Measurements from ENCODE around the gene HMCN2.

The HMCN2 gene

DNA sequence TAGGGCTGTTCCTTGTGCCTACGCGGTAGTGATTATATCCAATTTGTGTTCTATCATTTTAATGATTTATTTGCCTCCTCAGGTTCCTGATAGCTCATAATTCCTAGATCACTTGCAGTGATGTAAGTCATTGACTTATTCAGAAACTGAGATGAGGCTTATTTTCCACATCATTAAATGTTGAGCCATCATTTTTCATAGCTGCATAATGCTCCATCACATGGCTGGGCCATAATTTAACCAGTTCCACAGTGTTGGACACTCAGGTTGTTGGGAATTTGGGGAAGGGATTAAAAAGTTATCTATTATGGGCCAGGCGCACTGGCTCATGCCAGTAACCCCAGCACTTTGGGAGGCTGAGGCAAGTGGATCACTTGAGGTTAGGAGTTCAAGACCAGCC lies 35.8 kb upstream of the HMCN2 start:
- H3K79me2 ChIP-seq (ENCODE audit: control insufficient read depth, insufficient read depth, low read length, unreplicated experiment) = no peaks in the 10 kb centered on the region
- no peak overlapping the region for H2AFZ ChIP-seq (ENCODE audit: low read length, unreplicated experiment)
- H3K36me3 ChIP-seq (ENCODE audit: insufficient read depth, low read length) = peaks cover 38% of the 10 kb centered on the region
- H3K27me3 ChIP-seq (ENCODE audit: insufficient read depth, low read length) = no peaks in the 10 kb centered on the region
- H3K4me3 ChIP-seq (ENCODE audit: low read depth, low read length) = no peak overlapping the region
- peaks cover 10% of the 10 kb centered on the region for H3K4me1 ChIP-seq (ENCODE audit: control insufficient read depth, insufficient read depth, low read length, unreplicated experiment)
- H3K27ac ChIP-seq (ENCODE audit: low read depth, low read length) = no peak overlapping the region

DNA sequence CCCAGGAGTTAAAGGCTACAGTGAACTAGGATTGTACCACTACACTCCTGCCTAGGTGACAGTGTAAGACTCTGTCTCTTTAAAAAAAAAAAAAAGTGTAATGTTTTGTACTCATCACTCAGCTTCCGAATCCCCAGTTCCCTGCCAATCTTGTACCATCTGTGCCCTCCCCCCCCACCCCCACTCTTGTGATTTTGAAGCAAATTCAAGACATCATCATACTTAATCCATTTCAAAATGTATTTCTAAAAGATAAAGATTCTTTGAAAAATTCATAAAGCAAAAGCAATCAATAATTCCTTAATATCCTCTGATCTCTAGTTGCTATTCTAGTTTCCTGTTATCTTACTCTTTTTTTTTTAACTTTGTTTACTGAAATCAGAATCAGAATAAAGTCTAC lies 34.9 kb upstream of the HMCN2 start:
- H3K36me3 ChIP-seq (ENCODE audit: insufficient read depth, low read length) = peaks cover 31% of the 10 kb centered on the region

DNA sequence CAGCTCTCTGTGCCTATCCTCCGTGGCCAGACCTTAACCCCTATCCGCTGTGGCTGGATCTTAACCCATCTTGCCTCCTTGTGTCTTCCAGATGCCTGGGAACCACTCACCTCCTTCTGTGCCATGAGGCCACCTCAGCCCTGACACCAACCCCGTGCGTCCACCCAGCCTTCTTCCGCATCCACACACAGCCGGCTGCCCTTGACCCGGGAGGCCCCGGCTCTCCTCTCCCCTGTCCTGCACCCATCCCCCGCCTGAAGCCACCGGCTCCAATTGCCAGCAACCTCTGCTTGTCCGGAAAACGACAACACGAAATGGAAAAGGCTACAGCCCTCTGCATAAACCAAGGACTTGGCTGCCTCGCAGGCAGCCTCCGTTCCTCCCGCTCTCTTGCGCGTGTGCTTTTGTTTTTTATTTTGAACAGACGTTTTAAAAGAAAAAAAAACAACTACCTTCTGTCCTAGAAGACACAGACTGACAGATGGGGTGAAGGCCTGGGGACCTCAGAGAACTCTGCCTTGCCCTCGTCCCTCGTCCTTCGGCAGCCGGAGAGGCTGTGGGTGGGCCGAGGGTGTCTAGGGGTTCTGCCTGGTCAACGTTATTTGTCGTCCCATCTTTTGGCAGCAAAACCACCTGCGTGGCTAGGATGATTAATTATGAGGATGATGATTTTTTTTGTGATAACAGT lies 32.5 kb upstream of the HMCN2 start:
- H3K4me3 ChIP-seq (ENCODE audit: low read depth, low read length) = no peak overlapping the region
- H3K4me1 ChIP-seq (ENCODE audit: control insufficient read depth, insufficient read depth, low read length, unreplicated experiment) = peaks cover 14% of the 10 kb centered on the region
- peaks cover 12% of the 10 kb centered on the region for H3K36me3 ChIP-seq (ENCODE audit: insufficient read depth, low read length)
- H2AFZ ChIP-seq (ENCODE audit: low read length, unreplicated experiment) = no peak overlapping the region
- no peaks in the 10 kb centered on the region for H3K27me3 ChIP-seq (ENCODE audit: insufficient read depth, low read length)
- H3K79me2 ChIP-seq (ENCODE audit: control insufficient read depth, insufficient read depth, low read length, unreplicated experiment) = no peaks in the 10 kb centered on the region
- no peak overlapping the region for H3K27ac ChIP-seq (ENCODE audit: low read depth, low read length)

More for the DNA sequence above, 34.9 kb upstream of the HMCN2 start:
- H3K27ac ChIP-seq (ENCODE audit: low read depth, low read length) = no peak overlapping the region
- no peaks in the 10 kb centered on the region for H3K27me3 ChIP-seq (ENCODE audit: insufficient read depth, low read length)
- no peak overlapping the region for H2AFZ ChIP-seq (ENCODE audit: low read length, unreplicated experiment)
- no peak overlapping the region for H3K4me3 ChIP-seq (ENCODE audit: low read depth, low read length)
- H3K4me1 ChIP-seq (ENCODE audit: control insufficient read depth, insufficient read depth, low read length, unreplicated experiment) = peaks cover 14% of the 10 kb centered on the region
- no peaks in the 10 kb centered on the region for H3K79me2 ChIP-seq (ENCODE audit: control insufficient read depth, insufficient read depth, low read length, unreplicated experiment)

GRCh38 chr9:130233587-130233945 lies 32.0 kb upstream of the HMCN2 start:
- no peak overlapping the region for H3K27ac ChIP-seq (ENCODE audit: low read depth, low read length)
- H3K79me2 ChIP-seq (ENCODE audit: control insufficient read depth, insufficient read depth, low read length, unreplicated experiment) = no peaks in the 10 kb centered on the region
- H3K4me1 ChIP-seq (ENCODE audit: control insufficient read depth, insufficient read depth, low read length, unreplicated experiment) = peaks cover 14% of the 10 kb centered on the region
- no peak overlapping the region for H3K4me3 ChIP-seq (ENCODE audit: low read depth, low read length)
- no peaks in the 10 kb centered on the region for H3K27me3 ChIP-seq (ENCODE audit: insufficient read depth, low read length)
- peaks cover 7% of the 10 kb centered on the region for H3K36me3 ChIP-seq (ENCODE audit: insufficient read depth, low read length)
- no peak overlapping the region for H2AFZ ChIP-seq (ENCODE audit: low read length, unreplicated experiment)

- H3K27me3 ChIP-seq (ENCODE audit: insufficient read depth, low read length) = no peaks in the 10 kb centered on the region
- no peaks in the 10 kb centered on the region for H3K79me2 ChIP-seq (ENCODE audit: control insufficient read depth, insufficient read depth, low read length, unreplicated experiment)
- no peak overlapping the region for H3K27ac ChIP-seq (ENCODE audit: low read depth, low read length)
- H3K4me1 ChIP-seq (ENCODE audit: control insufficient read depth, insufficient read depth, low read length, unreplicated experiment) = peaks cover 14% of the 10 kb centered on the region
- no peak overlapping the region for H2AFZ ChIP-seq (ENCODE audit: low read length, unreplicated experiment)
- no peak overlapping the region for H3K4me3 ChIP-seq (ENCODE audit: low read depth, low read length)
- H3K36me3 ChIP-seq (ENCODE audit: insufficient read depth, low read length) = peaks cover 3% of the 10 kb centered on the region
These were observed 31.0 kb upstream of the HMCN2 start for GRCh38 chr9:130234340-130235260.

- peaks cover 23% of the 10 kb centered on the region for H3K4me1 ChIP-seq (ENCODE audit: control insufficient read depth, insufficient read depth, low read length, unreplicated experiment)
- H3K27ac ChIP-seq (ENCODE audit: low read depth, low read length) = no peak overlapping the region
- no peak overlapping the region for H3K4me3 ChIP-seq (ENCODE audit: low read depth, low read length)
- H3K36me3 ChIP-seq (ENCODE audit: insufficient read depth, low read length) = no peaks in the 10 kb centered on the region
- H3K79me2 ChIP-seq (ENCODE audit: control insufficient read depth, insufficient read depth, low read length, unreplicated experiment) = no peaks in the 10 kb centered on the region
- no peak overlapping the region for H2AFZ ChIP-seq (ENCODE audit: low read length, unreplicated experiment)
- no peaks in the 10 kb centered on the region for H3K27me3 ChIP-seq (ENCODE audit: insufficient read depth, low read length)
These were observed 29.8 kb upstream of the HMCN2 start for GRCh38 chr9:130235558-130236435.

DNA sequence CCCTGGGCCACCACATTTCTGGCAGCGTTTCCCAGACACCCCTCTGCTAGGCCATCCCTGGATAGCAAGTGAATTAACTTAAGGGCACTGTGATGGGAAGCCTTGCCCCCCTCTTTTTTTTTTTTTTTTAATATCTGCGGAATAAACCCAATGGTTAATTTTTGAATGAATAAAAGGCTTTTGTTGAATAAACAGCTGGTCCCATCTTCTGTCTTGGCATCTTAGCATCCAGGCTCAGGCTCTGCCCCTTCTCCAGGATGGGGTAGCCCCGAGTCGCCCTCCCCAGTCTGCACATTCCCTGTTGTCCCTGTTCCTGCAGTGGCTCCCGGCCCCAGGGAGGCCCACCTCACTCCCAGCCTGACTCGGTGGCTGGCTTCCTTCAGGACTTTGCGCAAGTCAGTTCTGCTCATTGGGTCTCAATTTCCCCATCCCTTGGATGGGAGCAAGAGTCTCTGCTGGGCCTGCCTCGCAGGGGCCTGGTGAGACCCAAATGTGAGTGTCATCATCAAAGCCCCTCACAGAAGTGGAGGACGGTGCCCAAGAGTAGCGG lies 29.0 kb upstream of the HMCN2 start:
- Histone ChIP-seq H2AFZ (ENCODE audit: low read length, unreplicated experiment) (no peak overlapping the region), H3K4me3 (ENCODE audit: low read depth, low read length) (no peak overlapping the region), H3K79me2 (ENCODE audit: control insufficient read depth, insufficient read depth, low read length, unreplicated experiment) (no peaks in the 10 kb centered on the region), H3K27me3 (ENCODE audit: insufficient read depth, low read length) (no peaks in the 10 kb centered on the region), H3K36me3 (ENCODE audit: insufficient read depth, low read length) (no peaks in the 10 kb centered on the region), H3K4me1 (ENCODE audit: control insufficient read depth, insufficient read depth, low read length, unreplicated experiment) (peaks cover 23% of the 10 kb centered on the region), H3K27ac (ENCODE audit: low read depth, low read length) (no peak overlapping the region)

GRCh38 chr9:130237076-130237475 lies 28.5 kb upstream of the HMCN2 start:
- H3K27me3 ChIP-seq (ENCODE audit: insufficient read depth, low read length) = no peaks in the 10 kb centered on the region
- H3K27ac ChIP-seq (ENCODE audit: low read depth, low read length) = no peak overlapping the region
- H2AFZ ChIP-seq (ENCODE audit: low read length, unreplicated experiment) = no peak overlapping the region

GRCh38 chr9:130237763-130238524 lies 27.6 kb upstream of the HMCN2 start:
- Histone ChIP-seq H3K79me2 (ENCODE audit: control insufficient read depth, insufficient read depth, low read length, unreplicated experiment) (no peaks in the 10 kb centered on the region), H3K36me3 (ENCODE audit: insufficient read depth, low read length) (no peaks in the 10 kb centered on the region), H3K27me3 (ENCODE audit: insufficient read depth, low read length) (no peaks in the 10 kb centered on the region), H3K4me3 (ENCODE audit: low read depth, low read length) (no peak overlapping the region), H2AFZ (ENCODE audit: low read length, unreplicated experiment) (no peak overlapping the region), H3K27ac (ENCODE audit: low read depth, low read length) (no peak overlapping the region), H3K4me1 (ENCODE audit: control insufficient read depth, insufficient read depth, low read length, unreplicated experiment) (peaks cover 23% of the 10 kb centered on the region)

More at GRCh38 chr9:130237076-130237475, 28.5 kb upstream of the HMCN2 start:
- Histone ChIP-seq H3K4me1 (ENCODE audit: control insufficient read depth, insufficient read depth, low read length, unreplicated experiment) (peaks cover 23% of the 10 kb centered on the region), H3K4me3 (ENCODE audit: low read depth, low read length) (no peak overlapping the region), H3K36me3 (ENCODE audit: insufficient read depth, low read length) (no peaks in the 10 kb centered on the region), H3K79me2 (ENCODE audit: control insufficient read depth, insufficient read depth, low read length, unreplicated experiment) (no peaks in the 10 kb centered on the region)

DNA sequence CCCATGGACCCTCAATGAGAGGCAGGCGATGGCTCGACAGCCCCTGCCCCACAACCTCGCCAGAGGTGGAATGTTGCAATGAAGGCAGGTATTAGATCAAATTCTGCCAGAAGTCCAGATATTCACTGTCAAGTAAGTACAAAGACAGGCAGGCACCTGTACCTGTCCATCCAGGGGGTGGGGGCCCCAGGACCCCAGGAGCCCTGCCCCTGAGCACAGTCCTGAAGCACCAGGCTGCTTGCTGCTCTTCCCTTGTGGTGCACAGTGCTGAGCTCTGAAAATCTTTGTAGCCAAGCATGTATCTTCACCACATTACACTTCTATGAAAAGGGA lies 26.2 kb upstream of the HMCN2 start:
- Histone ChIP-seq H3K36me3 (ENCODE audit: insufficient read depth, low read length) (no peaks in the 10 kb centered on the region), H3K4me3 (ENCODE audit: low read depth, low read length) (no peak overlapping the region), H3K4me1 (ENCODE audit: control insufficient read depth, insufficient read depth, low read length, unreplicated experiment) (peaks cover 17% of the 10 kb centered on the region), H2AFZ (ENCODE audit: low read length, unreplicated experiment) (no peak overlapping the region), H3K27ac (ENCODE audit: low read depth, low read length) (no peak overlapping the region), H3K79me2 (ENCODE audit: control insufficient read depth, insufficient read depth, low read length, unreplicated experiment) (no peaks in the 10 kb centered on the region), H3K27me3 (ENCODE audit: insufficient read depth, low read length) (no peaks in the 10 kb centered on the region)
